ENCODE data around the gene LEFTY2. TPM values are rescaled to one million over a fixed set of nuclear protein-coding genes. Genes with fewer than 3 reads are reported as not detected.

Gene LEFTY2
- total and polyA plus RNA-seq, 9 of the 15 experiments (the other 6 are each of a cell fraction or from before 2014, with no cell fraction given): 0.04 to 0.14 TPM; not detected in 7

- TF ChIP-seq NR2C1 (IDR thresholded peaks at IDR 0.05) (no peak), NR2C1 (tag; IDR thresholded peaks at IDR 0.05) (no peak), KLF13 (tag; IDR thresholded peaks at IDR 0.05; ENCODE audit: borderline replicate concordance, low read depth) (peak; percentile 87), GABPA (tag; conservative IDR thresholded peaks at IDR 0.05; ENCODE audit: low read depth) (peak; percentile 95), ZNF717 (CRISPR knock-in tag; IDR thresholded peaks at IDR 0.05) (no peak), ZNF143 (CRISPR knock-in tag; IDR thresholded peaks at IDR 0.05) (0 out of 2 replicates have a peak, but pooled peaks have one; percentile 4), HLTF (IDR thresholded peaks at IDR 0.05) (0 out of 2 replicates have a peak, but pooled peaks have one; percentile 23), KAT7 (CRISPR knock-in tag; IDR thresholded peaks at IDR 0.05; ENCODE audit: borderline replicate concordance) (peak; percentile 96; the same call in 1 of the 2 replicates), ZNF778 (CRISPR knock-in tag; IDR thresholded peaks at IDR 0.05) (no peak), ZC3H8 (IDR thresholded peaks at IDR 0.05) (no peak; the same call in 1 of the 2 replicates), NUFIP1 (IDR thresholded peaks at IDR 0.05; ENCODE audit: partially characterized antibody) (no peak), ZNF75A (CRISPR knock-in tag; IDR thresholded peaks at IDR 0.05) (no peak), DPF2 (IDR thresholded peaks at IDR 0.05) (peak; percentile 15; the same call in 1 of the 2 replicates)
- TF ChIP-seq, protein P1, sequence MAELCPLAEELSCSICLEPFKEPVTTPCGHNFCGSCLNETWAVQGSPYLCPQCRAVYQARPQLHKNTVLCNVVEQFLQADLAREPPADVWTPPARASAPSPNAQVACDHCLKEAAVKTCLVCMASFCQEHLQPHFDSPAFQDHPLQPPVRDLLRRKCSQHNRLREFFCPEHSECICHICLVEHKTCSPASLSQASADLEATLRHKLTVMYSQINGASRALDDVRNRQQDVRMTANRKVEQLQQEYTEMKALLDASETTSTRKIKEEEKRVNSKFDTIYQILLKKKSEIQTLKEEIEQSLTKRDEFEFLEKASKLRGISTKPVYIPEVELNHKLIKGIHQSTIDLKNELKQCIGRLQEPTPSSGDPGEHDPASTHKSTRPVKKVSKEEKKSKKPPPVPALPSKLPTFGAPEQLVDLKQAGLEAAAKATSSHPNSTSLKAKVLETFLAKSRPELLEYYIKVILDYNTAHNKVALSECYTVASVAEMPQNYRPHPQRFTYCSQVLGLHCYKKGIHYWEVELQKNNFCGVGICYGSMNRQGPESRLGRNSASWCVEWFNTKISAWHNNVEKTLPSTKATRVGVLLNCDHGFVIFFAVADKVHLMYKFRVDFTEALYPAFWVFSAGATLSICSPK (IDR thresholded peaks at IDR 0.05; ENCODE audit: borderline replicate concordance): no peak
- TF ChIP-seq, protein P2, sequence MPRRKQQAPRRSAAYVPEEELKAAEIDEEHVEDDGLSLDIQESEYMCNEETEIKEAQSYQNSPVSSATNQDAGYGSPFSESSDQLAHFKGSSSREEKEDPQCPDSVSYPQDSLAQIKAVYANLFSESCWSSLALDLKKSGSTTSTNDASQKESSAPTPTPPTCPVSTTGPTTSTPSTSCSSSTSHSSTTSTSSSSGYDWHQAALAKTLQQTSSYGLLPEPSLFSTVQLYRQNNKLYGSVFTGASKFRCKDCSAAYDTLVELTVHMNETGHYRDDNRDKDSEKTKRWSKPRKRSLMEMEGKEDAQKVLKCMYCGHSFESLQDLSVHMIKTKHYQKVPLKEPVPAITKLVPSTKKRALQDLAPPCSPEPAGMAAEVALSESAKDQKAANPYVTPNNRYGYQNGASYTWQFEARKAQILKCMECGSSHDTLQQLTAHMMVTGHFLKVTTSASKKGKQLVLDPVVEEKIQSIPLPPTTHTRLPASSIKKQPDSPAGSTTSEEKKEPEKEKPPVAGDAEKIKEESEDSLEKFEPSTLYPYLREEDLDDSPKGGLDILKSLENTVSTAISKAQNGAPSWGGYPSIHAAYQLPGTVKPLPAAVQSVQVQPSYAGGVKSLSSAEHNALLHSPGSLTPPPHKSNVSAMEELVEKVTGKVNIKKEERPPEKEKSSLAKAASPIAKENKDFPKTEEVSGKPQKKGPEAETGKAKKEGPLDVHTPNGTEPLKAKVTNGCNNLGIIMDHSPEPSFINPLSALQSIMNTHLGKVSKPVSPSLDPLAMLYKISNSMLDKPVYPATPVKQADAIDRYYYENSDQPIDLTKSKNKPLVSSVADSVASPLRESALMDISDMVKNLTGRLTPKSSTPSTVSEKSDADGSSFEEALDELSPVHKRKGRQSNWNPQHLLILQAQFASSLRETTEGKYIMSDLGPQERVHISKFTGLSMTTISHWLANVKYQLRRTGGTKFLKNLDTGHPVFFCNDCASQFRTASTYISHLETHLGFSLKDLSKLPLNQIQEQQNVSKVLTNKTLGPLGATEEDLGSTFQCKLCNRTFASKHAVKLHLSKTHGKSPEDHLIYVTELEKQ (CRISPR knock-in tag; IDR thresholded peaks at IDR 0.05): no peak
- TF ChIP-seq, protein P3, sequence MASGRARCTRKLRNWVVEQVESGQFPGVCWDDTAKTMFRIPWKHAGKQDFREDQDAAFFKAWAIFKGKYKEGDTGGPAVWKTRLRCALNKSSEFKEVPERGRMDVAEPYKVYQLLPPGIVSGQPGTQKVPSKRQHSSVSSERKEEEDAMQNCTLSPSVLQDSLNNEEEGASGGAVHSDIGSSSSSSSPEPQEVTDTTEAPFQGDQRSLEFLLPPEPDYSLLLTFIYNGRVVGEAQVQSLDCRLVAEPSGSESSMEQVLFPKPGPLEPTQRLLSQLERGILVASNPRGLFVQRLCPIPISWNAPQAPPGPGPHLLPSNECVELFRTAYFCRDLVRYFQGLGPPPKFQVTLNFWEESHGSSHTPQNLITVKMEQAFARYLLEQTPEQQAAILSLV (tag; IDR thresholded peaks at IDR 0.05): no peak
These were observed 17.1 kb downstream of the LEFTY2 start, which contains the start of gene PYCR2 (continued) for GRCh38 chr1:225923692-225924555.
